ENCODE results near the gene ATP6V0C. TPM values are rescaled to one million over a fixed set of nuclear protein-coding genes. Genes with fewer than 3 reads are reported as not detected.
"Not testable (repeated sequence)": the region's sequence is repeated elsewhere in the genome, so short reads cannot be mapped to it uniquely, and the experiment has no call there.

ATP6V0C gene
- total RNA-seq, 1 experiment from 2014 or later: 249 TPM

DNA sequence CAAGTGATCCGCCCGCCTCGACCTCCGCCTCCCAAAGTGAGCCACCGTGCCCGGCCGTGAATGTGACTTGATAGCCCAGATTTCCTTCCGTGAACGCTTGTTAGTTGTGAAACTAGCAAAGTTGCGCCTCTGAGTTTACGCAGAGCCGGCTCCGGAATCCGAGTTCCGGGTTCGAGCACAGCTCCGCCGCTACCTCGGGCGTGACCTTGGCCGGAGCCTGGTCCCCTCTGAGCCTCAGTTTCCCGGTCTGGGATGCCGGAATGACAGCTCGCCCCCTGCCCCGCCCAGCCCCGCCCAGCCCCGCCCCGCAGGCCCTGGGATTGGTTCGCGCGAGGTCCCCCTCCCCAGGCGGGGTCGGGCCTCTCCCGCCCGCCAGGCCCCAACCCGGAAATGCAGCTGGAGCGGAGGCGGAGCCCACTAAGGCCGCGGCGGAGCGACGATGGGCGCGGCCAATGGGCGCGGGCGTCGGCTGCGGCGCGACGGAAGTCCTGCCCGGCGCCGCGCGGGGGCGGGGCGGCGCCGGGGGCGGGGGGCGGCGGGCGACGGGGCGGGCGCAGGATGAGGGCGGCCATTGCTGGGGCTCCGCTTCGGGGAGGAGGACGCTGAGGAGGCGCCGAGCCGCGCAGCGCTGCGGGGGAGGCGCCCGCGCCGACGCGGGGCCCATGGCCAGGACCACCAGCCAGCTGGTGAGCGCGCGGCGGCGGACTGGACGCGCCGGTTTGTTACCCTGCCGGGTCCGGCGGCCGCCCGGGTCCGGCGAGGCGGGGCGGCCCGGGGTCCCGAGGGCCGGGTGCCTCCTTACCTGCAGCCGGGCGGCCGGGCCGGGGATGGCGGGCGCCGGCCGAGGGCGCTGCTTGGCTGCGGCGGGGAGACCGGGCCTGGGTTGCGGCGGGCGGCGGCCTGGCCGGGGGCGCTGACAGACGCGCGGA, 24.0 kb downstream of the ATP6V0C start, which contains the start of gene PDPK1:
TSS of gene PDPK1 (plus strand) at position 571 of the 929 bp plus-strand sequence. CDS start at position 663, 92 bp downstream.
- Histone ChIP-seq H3K79me2 (ENCODE audit: low read depth) (peaks cover 20% of the 10 kb centered on the region), H3K27me3 (ENCODE audit: insufficient read depth, low read depth) (no peaks in the 10 kb centered on the region), H3K27ac (peak within 1 kb of the TSS; percentile 68), H3K4me1 (replicated peaks; ENCODE audit: insufficient read depth) (peaks cover 17% of the 10 kb centered on the region; the same call in 1 of the 2 replicates), H3K9me3 (ENCODE audit: insufficient read depth, low read depth) (no peaks in the 10 kb centered on the region), H3K4me2 (peak within 1 kb of the TSS; percentile 88), H4K20me1 (ENCODE audit: insufficient read depth) (peaks cover 6% of the 10 kb centered on the region; the same call in 1 of the 2 replicates), H3K36me3 (ENCODE audit: low read depth) (no peaks in the 10 kb centered on the region), H2AFZ (peak within 1 kb of the TSS; percentile 84), H3K9me2 (ENCODE audit: insufficient read depth) (no peaks in the 10 kb centered on the region), H3K4me3 (peak within 1 kb of the TSS; percentile 60), H3F3A (ENCODE audit: insufficient read depth, low read depth) (peaks cover 26% of the 10 kb centered on the region)
- POLR2A ChIA-PET (ENCODE audit: unreplicated experiment): interaction anchor here (0.6 to 1.0 kb wide), 2 partner anchors 18 to 573 kb away, joined by 3 to 4 read pairs; partner anchors contain the start of genes AMDHD2 and RPS2
- intact Hi-C loops (cut with micrococcal nuclease; ENCODE audit: unreplicated experiment): no loop called here
- CTCF ChIA-PET: interaction anchor here (0.7 kb wide), 1 partner anchor 153 kb away, joined by 4 read pairs; no protein-coding TSS in a partner anchor
- no TSS peak for BruUV-seq (replicated peaks)
- TF ChIP-seq, protein P1, sequence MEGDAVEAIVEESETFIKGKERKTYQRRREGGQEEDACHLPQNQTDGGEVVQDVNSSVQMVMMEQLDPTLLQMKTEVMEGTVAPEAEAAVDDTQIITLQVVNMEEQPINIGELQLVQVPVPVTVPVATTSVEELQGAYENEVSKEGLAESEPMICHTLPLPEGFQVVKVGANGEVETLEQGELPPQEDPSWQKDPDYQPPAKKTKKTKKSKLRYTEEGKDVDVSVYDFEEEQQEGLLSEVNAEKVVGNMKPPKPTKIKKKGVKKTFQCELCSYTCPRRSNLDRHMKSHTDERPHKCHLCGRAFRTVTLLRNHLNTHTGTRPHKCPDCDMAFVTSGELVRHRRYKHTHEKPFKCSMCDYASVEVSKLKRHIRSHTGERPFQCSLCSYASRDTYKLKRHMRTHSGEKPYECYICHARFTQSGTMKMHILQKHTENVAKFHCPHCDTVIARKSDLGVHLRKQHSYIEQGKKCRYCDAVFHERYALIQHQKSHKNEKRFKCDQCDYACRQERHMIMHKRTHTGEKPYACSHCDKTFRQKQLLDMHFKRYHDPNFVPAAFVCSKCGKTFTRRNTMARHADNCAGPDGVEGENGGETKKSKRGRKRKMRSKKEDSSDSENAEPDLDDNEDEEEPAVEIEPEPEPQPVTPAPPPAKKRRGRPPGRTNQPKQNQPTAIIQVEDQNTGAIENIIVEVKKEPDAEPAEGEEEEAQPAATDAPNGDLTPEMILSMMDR (conservative IDR thresholded peaks at IDR 0.05): no peak
- no peak for TF ChIP-seq EZH2 (IDR thresholded peaks at IDR 0.05; ENCODE audit: low read depth)
- peak; percentile 83 to 98 for DNase-seq

DNA sequence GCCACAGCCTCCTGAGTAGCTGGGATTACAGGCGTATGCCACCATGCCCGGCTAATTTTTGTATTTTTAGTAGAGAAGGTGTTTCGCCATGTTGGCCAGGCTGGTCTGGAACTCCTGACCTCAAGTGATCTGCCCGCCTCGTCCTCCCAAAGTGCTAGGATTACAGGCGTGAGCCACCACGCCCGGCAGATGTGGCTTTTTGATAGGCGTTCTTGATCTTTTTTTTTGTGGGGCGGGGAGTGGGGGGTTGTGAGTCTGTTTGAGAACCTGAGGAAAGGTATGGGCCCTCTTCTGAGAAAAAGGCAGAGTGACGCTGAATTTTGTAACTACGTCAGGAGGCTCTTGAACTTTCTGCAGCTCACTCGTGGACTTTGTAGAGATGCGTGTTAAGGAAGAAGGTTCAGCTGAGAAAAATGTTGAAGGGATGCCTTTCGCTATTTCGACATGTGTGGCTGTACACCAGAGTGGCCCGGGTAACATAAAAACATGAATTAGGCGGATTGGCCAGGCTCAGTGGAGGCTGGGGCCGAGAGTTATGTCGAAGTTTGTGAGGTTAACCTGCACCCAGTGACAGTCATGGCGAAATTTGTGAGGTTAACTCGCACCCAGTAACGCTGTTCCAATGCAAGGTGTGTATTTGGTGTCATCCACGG, 25.6 kb downstream of the ATP6V0C start:
- peaks cover 20% of the 10 kb centered on the region for H3F3A ChIP-seq (ENCODE audit: insufficient read depth, low read depth)
- CTCF ChIA-PET; DNase-seq; H3K9me3 ChIP-seq (ENCODE audit: insufficient read depth, low read depth); H3K36me3 ChIP-seq (ENCODE audit: low read depth); H3K27me3 ChIP-seq (ENCODE audit: insufficient read depth, low read depth); H3K9me2 ChIP-seq (ENCODE audit: insufficient read depth); H3K27ac ChIP-seq; intact Hi-C loops (cut with micrococcal nuclease; ENCODE audit: unreplicated experiment); H4K20me1 ChIP-seq (ENCODE audit: insufficient read depth); H2AFZ ChIP-seq; POLR2A ChIA-PET (ENCODE audit: unreplicated experiment): not testable (repeated sequence)
- peak overlapping the region; percentile 59; the same call in 1 of the 2 replicates for H3K4me3 ChIP-seq
- H3K4me2 ChIP-seq: peak overlapping the region; percentile 86
- BruUV-seq (replicated peaks): TSS peak; percentile 45
- H3K4me1 ChIP-seq (replicated peaks; ENCODE audit: insufficient read depth): peaks cover 13% of the 10 kb centered on the region; the same call in 1 of the 2 replicates
- H3K79me2 ChIP-seq (ENCODE audit: low read depth): peaks cover 20% of the 10 kb centered on the region

DNA sequence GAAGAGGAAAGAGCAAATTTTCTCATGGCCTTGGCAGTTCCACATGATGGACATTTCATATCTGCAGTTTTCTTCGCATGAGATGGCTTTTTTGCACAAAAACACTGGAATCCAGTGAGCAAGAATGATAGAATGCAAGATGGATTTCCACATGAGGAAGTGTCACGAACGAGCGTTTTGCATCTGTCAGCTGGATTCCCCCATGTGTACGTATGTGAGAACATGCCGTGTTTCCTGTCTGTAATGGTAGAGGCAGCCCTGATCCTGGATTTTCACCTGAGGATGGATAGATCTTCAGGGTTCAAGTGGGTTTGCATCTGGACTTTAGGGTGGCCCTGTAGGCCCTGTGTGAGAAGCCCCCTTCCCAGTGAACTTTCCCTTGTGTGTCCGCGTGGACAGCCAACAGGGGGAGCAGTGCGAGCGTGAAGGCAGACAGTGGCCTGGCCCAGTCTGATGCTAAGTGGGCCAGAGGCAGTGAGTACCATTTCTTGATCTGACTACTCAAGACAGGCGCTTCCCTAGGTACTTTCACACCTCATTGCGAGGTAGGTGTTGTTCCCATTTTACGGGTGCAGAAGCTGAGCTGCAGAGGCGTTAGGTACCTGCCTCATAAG, 26.2 kb downstream of the ATP6V0C start:
- BruUV-seq (replicated peaks); H3K9me3 ChIP-seq (ENCODE audit: insufficient read depth, low read depth); H3K36me3 ChIP-seq (ENCODE audit: low read depth); POLR2A ChIA-PET (ENCODE audit: unreplicated experiment); H3K4me2 ChIP-seq; H4K20me1 ChIP-seq (ENCODE audit: insufficient read depth); H3K4me3 ChIP-seq; intact Hi-C loops (cut with micrococcal nuclease; ENCODE audit: unreplicated experiment); H3K27ac ChIP-seq; H3K9me2 ChIP-seq (ENCODE audit: insufficient read depth); H2AFZ ChIP-seq; DNase-seq; H3K27me3 ChIP-seq (ENCODE audit: insufficient read depth, low read depth): not testable (repeated sequence)
- CTCF ChIA-PET: interaction anchor here (0.5 kb wide), 1 partner anchor 11 kb away, joined by 5 read pairs; no protein-coding TSS in a partner anchor
- peaks cover 13% of the 10 kb centered on the region; the same call in 1 of the 2 replicates for H3K4me1 ChIP-seq (replicated peaks; ENCODE audit: insufficient read depth)
- peaks cover 22% of the 10 kb centered on the region for H3K79me2 ChIP-seq (ENCODE audit: low read depth)
- peaks cover 16% of the 10 kb centered on the region for H3F3A ChIP-seq (ENCODE audit: insufficient read depth, low read depth)

DNA sequence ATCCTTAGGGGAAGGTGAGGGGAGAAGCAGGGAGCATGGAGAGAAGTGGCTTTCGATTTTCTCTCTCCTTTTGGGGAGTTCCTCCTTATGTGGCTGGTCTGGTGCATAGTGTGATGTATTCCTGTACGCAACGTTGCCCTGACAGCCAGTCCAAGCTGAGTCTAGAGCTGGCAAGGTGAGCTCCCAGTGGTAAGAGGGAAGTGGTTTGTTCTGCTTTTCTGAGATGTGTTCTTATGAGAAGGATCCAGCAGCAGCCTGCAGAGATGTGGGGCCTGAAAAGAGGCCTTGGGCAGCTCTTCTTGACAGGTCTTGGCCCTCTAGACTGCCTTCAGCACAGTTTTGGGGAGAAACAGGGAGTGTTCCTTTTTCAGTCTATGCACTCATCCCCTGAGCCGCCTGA, 27.2 kb downstream of the ATP6V0C start:
- intact Hi-C loops (cut with micrococcal nuclease; ENCODE audit: unreplicated experiment); H3K9me2 ChIP-seq (ENCODE audit: insufficient read depth); BruUV-seq (replicated peaks); H4K20me1 ChIP-seq (ENCODE audit: insufficient read depth); H3K27me3 ChIP-seq (ENCODE audit: insufficient read depth, low read depth); H3K4me2 ChIP-seq; H3K9me3 ChIP-seq (ENCODE audit: insufficient read depth, low read depth); H2AFZ ChIP-seq; H3K36me3 ChIP-seq (ENCODE audit: low read depth); POLR2A ChIA-PET (ENCODE audit: unreplicated experiment); DNase-seq; H3K4me3 ChIP-seq; H3K27ac ChIP-seq; CTCF ChIA-PET: not testable (repeated sequence)
- Histone ChIP-seq H3K4me1 (replicated peaks; ENCODE audit: insufficient read depth) (peaks cover 13% of the 10 kb centered on the region; the same call in 1 of the 2 replicates), H3K79me2 (ENCODE audit: low read depth) (peaks cover 30% of the 10 kb centered on the region), H3F3A (ENCODE audit: insufficient read depth, low read depth) (peaks cover 14% of the 10 kb centered on the region)

DNA sequence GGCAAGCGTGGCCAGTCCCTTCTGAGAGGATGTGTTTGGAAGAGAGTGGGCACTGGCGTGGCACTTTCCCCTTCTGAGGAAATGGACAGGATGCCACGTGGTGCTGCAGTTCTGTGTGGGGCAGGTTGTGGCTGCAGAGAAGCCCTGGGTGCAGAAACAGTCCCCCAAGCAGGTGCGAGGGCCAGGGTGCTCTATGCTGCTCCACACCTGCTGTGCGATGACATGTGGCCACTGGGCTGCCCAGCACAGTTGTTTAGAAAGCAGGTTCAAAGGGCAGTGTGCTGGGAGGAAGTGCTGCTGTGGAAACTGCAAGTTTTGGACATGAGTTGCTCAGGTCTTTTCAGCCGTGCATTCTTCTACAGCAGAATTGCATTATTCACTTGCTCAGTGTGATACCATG, 27.7 kb downstream of the ATP6V0C start:
- H4K20me1 ChIP-seq (ENCODE audit: insufficient read depth); H3K36me3 ChIP-seq (ENCODE audit: low read depth); H3K4me1 ChIP-seq (replicated peaks; ENCODE audit: insufficient read depth); H2AFZ ChIP-seq; DNase-seq; H3K27me3 ChIP-seq (ENCODE audit: insufficient read depth, low read depth); H3K4me3 ChIP-seq; H3K9me3 ChIP-seq (ENCODE audit: insufficient read depth, low read depth); H3K4me2 ChIP-seq; BruUV-seq (replicated peaks); CTCF ChIA-PET; POLR2A ChIA-PET (ENCODE audit: unreplicated experiment); H3K27ac ChIP-seq; H3K9me2 ChIP-seq (ENCODE audit: insufficient read depth); intact Hi-C loops (cut with micrococcal nuclease; ENCODE audit: unreplicated experiment): not testable (repeated sequence)
- Histone ChIP-seq H3F3A (ENCODE audit: insufficient read depth, low read depth) (peaks cover 11% of the 10 kb centered on the region), H3K79me2 (ENCODE audit: low read depth) (peaks cover 35% of the 10 kb centered on the region)

DNA sequence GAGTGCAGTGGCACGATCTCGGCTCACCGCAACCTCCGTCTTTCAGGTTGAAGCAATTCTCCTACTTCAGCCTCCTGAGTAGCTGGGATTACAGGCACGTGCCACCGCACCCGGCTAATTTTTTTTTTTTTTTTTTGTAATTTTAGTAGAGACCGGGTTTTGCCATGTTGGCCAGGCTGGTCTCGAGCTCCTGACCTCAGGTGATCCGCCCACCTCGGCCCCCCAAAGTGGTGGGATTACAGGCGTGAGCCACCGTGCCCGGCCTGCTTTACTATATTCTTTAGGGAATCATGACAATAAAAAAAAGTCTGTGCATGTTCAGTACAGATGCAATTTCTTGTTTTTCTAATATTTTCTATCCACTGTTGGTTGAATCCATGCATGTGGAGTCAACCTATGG, 30.0 kb downstream of the ATP6V0C start:
- H3F3A ChIP-seq (ENCODE audit: insufficient read depth, low read depth); CTCF ChIA-PET; H3K4me1 ChIP-seq (replicated peaks; ENCODE audit: insufficient read depth); H3K9me2 ChIP-seq (ENCODE audit: insufficient read depth); H3K4me3 ChIP-seq; DNase-seq; H4K20me1 ChIP-seq (ENCODE audit: insufficient read depth); H3K36me3 ChIP-seq (ENCODE audit: low read depth); H3K27ac ChIP-seq; POLR2A ChIA-PET (ENCODE audit: unreplicated experiment); H2AFZ ChIP-seq; H3K4me2 ChIP-seq; H3K9me3 ChIP-seq (ENCODE audit: insufficient read depth, low read depth); BruUV-seq (replicated peaks); intact Hi-C loops (cut with micrococcal nuclease; ENCODE audit: unreplicated experiment); H3K27me3 ChIP-seq (ENCODE audit: insufficient read depth, low read depth): not testable (repeated sequence)
- H3K79me2 ChIP-seq (ENCODE audit: low read depth): peaks cover 32% of the 10 kb centered on the region

All from PC-9 (cell line).